GM23338 (cell line): ENCODE results near the gene SPECC1. TPM values are rescaled to one million over a fixed set of nuclear protein-coding genes. Genes with fewer than 3 reads are reported as not detected.
"Not testable (repeated sequence)": the region's sequence is repeated elsewhere in the genome, so short reads cannot be mapped to it uniquely, and the experiment has no call there.

Experiments
- ATAC-seq: fragments of 200-7000 bp; cut with Tn5 transposase; 3 replicates; pipeline ENCODE4 v1.9.1; 2020
- DNase-seq: peaks from one replicate; pipeline ENCODE4 v3.0.0-alpha.2; 2015; ENCODE audit warnings: low spot score
- H2AFZ ChIP-seq: fragments of 200-600 bp; sonication (generic); 2 replicates; pipeline ENCODE4 v1.8.0; 2016; ENCODE audit warnings: antibody characterized with exemption, mild to moderate bottlenecking, moderate library complexity
- H3F3A ChIP-seq: fragments of 200-600 bp; sonication (generic); replicated peaks from 2 replicates; pipeline ENCODE4 v1.8.0; 2017; ENCODE audit warnings: antibody characterized with exemption, mixed run types, low read depth
- H3K27ac ChIP-seq: fragments of 200-600 bp; sonication (generic); 2 replicates; pipeline ENCODE4 v1.6.1; 2016; ENCODE audit warnings: low read depth
- H3K27me3 ChIP-seq: fragments of 200-600 bp; sonication (generic); 2 replicates; pipeline ENCODE4 v1.8.0; 2016; ENCODE audit warnings: mild to moderate bottlenecking, mixed run types, moderate library complexity; ENCODE audit not compliant: insufficient read depth
- H3K36me3 ChIP-seq: fragments of 200-600 bp; sonication (generic); 2 replicates; pipeline ENCODE4 v1.8.0; 2016; ENCODE audit warnings: mild to moderate bottlenecking; ENCODE audit not compliant: insufficient read depth
- H3K4me1 ChIP-seq: fragments of 200-600 bp; sonication (generic); 2 replicates; pipeline ENCODE4 v1.8.0; 2016; ENCODE audit warnings: mild to moderate bottlenecking, moderate library complexity; ENCODE audit not compliant: insufficient read depth
- H3K4me2 ChIP-seq: fragments of 200-600 bp; sonication (generic); 2 replicates; pipeline ENCODE4 v1.7.1; 2017; ENCODE audit warnings: mixed run types
- H3K4me3 ChIP-seq: fragments of 200-600 bp; sonication (generic); 2 replicates; pipeline ENCODE4 v1.6.1; 2016; ENCODE audit warnings: mixed run types
- H3K79me2 ChIP-seq: fragments of 200-600 bp; sonication (generic); replicated peaks from 2 replicates; pipeline ENCODE4 v1.8.0; 2017; ENCODE audit warnings: mild to moderate bottlenecking; ENCODE audit not compliant: insufficient read depth
- H3K9me2 ChIP-seq: fragments of 200-600 bp; sonication (generic); 2 replicates; pipeline ENCODE4 v1.8.0; 2017; ENCODE audit not compliant: insufficient read depth
- H4K20me1 ChIP-seq: fragments of 200-600 bp; sonication (generic); replicated peaks from 2 replicates; pipeline ENCODE4 v1.8.0; 2017; ENCODE audit warnings: mild to moderate bottlenecking; ENCODE audit not compliant: insufficient read depth
- H3K27ac Mint-ChIP-seq: 2 replicates; pipeline ENCODE4 v1.8.0; 2020; ENCODE audit warnings: inconsistent platforms, mild to moderate bottlenecking, moderate library complexity, mixed read lengths
- H3K27me3 Mint-ChIP-seq: 3 replicates; pipeline ENCODE4 v1.8.0; 2022; ENCODE audit warnings: low read depth, mild to moderate bottlenecking, moderate library complexity, mixed read lengths, inconsistent platforms; ENCODE audit not compliant: insufficient read depth, poor library complexity
- H3K36me3 Mint-ChIP-seq: 3 replicates; pipeline ENCODE4 v1.8.0; 2021; ENCODE audit warnings: low read depth, mild to moderate bottlenecking, inconsistent platforms, moderate library complexity, mixed read lengths
- H3K4me1 Mint-ChIP-seq: 3 replicates; pipeline ENCODE4 v1.8.0; 2020; ENCODE audit warnings: mild to moderate bottlenecking, inconsistent platforms, mixed read lengths
- H3K4me3 Mint-ChIP-seq: 3 replicates; pipeline ENCODE4 v1.8.0; 2021; ENCODE audit warnings: moderate library complexity, mild to moderate bottlenecking, inconsistent platforms, mixed read lengths
- H3K9me3 Mint-ChIP-seq: 3 replicates; pipeline ENCODE4 v1.8.0; 2020; ENCODE audit warnings: moderate library complexity, mild to moderate bottlenecking, inconsistent platforms, mixed read lengths
- CREB1 ChIP-seq: fragments of 250-450 bp; sonication (Bioruptor Pico); IDR thresholded peaks from 2 replicates; pipeline ENCODE4 v1.5.0; 2020; ENCODE audit warnings: low read depth, mild to moderate bottlenecking, moderate library complexity
- CTCF ChIP-seq, 2 experiments: fragments of 200-600 bp in 1 of 2; sonication (generic) in 1 of 2; conservative IDR thresholded peaks; 2 replicates each; pipeline versions ENCODE4 v1.5.1 to v1.6.1; 2016 to 2017; ENCODE audit warnings: antibody characterized with exemption in 2 of 2, low read depth in 2 of 2, mild to moderate bottlenecking in 2 of 2, moderate library complexity in 1 of 2
- JUNB ChIP-seq: IDR thresholded peaks from one replicate; pipeline ENCODE4 v1.6.1; 2016; ENCODE audit warnings: antibody characterized with exemption; ENCODE audit not compliant: unreplicated experiment
- POLR2AphosphoS5 ChIP-seq: IDR thresholded peaks from 2 replicates; pipeline ENCODE4 v1.6.1; 2016; ENCODE audit warnings: antibody characterized with exemption, low read depth
- ZNF114 ChIP-seq: fragments of 250-450 bp; sonication (Bioruptor Pico); IDR thresholded peaks from 2 replicates; pipeline ENCODE4 v1.5.0; 2020; ENCODE audit warnings: mild to moderate bottlenecking, moderate library complexity
- polyA plus RNA-seq: library from polyadenylated mRNA; unstranded; fragments of >200 nt; fragmentation: Nextera tagmentation; extraction: Ambion mirVana; gene quantifications from 2 replicates; pipeline ENCODE4 v1.2.1, GENCODE V29; 2016
- total RNA-seq: library from RNA; depleted of rRNA; stranded (reverse); fragments of >200 nt; shearing (Covaris generic); gene quantifications from 2 replicates; pipeline ENCODE4 v1.2.3, GENCODE V29; 2014
- TF ChIP-seq, protein P1 (sequence below): IDR thresholded peaks from 2 replicates; pipeline ENCODE4 v1.6.1; 2016; ENCODE audit warnings: antibody characterized with exemption
- TF ChIP-seq, protein P2 (sequence below): IDR thresholded peaks from one replicate; pipeline ENCODE4 v1.6.1; 2018; ENCODE audit warnings: antibody characterized with exemption; ENCODE audit not compliant: unreplicated experiment

Gene SPECC1
- total and polyA plus RNA-seq, 2 experiments from 2014 or later: 42.6 to 101 TPM

DNA sequence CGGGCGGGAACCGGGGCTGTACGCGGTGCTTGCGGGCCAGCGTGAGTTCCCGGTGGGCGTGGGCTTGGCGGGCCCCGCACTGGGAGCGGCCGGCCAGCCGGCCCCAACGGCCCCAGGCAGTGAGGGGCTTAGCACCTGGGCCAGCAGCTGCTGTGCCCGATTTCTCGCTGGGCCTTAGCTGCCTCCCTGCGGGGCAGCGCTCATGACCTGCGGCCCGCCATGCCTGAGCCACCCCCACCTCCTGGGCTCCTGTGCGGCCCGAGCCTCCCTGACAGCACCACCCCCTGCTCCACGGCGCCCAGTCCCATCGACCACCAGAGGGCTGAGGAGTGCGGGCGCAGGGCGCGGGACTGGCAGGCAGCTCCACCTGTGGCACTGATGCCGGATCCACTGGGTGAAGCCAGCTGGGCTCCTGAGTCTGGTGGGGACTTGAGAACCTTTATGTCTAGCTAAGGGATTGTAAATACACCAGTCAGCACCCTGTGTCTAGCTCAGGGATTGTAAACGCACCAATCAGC, 7.4 kb downstream of the SPECC1 start:
- DNase-seq, H4K20me1 ChIP-seq, H3K27me3 ChIP-seq, H3K79me2 ChIP-seq, H3K9me3 Mint-ChIP-seq, H3K9me2 ChIP-seq, H3K4me1 Mint-ChIP-seq, H2AFZ ChIP-seq, H3K27ac Mint-ChIP-seq, H3K4me2 ChIP-seq, H3K27me3 Mint-ChIP-seq, H3K4me3 Mint-ChIP-seq, H3K4me1 ChIP-seq, ATAC-seq, H3K36me3 ChIP-seq, H3K27ac ChIP-seq, H3K4me3 ChIP-seq, H3K36me3 Mint-ChIP-seq, H3F3A ChIP-seq: not testable (repeated sequence)
- 0 out of 4 replicates have a peak, but pooled peaks of 1 of the 2 experiments have one; percentile 16 for TF ChIP-seq CTCF (conservative IDR thresholded peaks at IDR 0.05; ENCODE audit: low read depth in 2 of 2)

DNA sequence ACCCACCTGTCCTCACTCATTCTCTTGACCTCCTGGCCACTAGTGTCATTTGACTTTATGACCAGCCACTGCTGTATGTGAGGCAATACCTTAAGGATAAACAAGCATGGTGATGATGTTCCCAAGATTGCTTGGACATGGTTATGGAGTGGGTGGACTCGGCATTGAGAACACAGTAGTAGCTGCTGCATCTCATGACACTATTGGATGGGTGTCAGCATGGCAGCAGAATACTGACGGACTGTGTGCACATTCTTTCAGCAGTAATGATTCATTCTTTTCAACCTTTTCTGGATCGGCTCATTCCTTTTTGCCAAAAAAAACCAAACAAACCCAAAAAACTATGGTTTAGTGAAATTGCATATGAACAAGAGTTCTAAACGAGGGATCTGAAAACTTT, 13.5 kb downstream of the SPECC1 start:
- no peak for ATAC-seq
- TF ChIP-seq CTCF (conservative IDR thresholded peaks at IDR 0.05; ENCODE audit: low read depth in 2 of 2) (no peak), POLR2AphosphoS5 (no peak), JUNB (no peak), ZNF114 (CRISPR knock-in tag) (no peak), CREB1 (CRISPR knock-in tag) (no peak)
- TF ChIP-seq, protein P1, sequence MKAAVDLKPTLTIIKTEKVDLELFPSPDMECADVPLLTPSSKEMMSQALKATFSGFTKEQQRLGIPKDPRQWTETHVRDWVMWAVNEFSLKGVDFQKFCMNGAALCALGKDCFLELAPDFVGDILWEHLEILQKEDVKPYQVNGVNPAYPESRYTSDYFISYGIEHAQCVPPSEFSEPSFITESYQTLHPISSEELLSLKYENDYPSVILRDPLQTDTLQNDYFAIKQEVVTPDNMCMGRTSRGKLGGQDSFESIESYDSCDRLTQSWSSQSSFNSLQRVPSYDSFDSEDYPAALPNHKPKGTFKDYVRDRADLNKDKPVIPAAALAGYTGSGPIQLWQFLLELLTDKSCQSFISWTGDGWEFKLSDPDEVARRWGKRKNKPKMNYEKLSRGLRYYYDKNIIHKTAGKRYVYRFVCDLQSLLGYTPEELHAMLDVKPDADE: no peak
- TF ChIP-seq, protein P2, sequence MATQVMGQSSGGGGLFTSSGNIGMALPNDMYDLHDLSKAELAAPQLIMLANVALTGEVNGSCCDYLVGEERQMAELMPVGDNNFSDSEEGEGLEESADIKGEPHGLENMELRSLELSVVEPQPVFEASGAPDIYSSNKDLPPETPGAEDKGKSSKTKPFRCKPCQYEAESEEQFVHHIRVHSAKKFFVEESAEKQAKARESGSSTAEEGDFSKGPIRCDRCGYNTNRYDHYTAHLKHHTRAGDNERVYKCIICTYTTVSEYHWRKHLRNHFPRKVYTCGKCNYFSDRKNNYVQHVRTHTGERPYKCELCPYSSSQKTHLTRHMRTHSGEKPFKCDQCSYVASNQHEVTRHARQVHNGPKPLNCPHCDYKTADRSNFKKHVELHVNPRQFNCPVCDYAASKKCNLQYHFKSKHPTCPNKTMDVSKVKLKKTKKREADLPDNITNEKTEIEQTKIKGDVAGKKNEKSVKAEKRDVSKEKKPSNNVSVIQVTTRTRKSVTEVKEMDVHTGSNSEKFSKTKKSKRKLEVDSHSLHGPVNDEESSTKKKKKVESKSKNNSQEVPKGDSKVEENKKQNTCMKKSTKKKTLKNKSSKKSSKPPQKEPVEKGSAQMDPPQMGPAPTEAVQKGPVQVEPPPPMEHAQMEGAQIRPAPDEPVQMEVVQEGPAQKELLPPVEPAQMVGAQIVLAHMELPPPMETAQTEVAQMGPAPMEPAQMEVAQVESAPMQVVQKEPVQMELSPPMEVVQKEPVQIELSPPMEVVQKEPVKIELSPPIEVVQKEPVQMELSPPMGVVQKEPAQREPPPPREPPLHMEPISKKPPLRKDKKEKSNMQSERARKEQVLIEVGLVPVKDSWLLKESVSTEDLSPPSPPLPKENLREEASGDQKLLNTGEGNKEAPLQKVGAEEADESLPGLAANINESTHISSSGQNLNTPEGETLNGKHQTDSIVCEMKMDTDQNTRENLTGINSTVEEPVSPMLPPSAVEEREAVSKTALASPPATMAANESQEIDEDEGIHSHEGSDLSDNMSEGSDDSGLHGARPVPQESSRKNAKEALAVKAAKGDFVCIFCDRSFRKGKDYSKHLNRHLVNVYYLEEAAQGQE: no peak

More for the DNA sequence above, 13.5 kb downstream of the SPECC1 start:
- no peaks in the 10 kb centered on the region for H3F3A ChIP-seq
- no peak overlapping the region for H2AFZ ChIP-seq
- H3K9me3 Mint-ChIP-seq: no peaks in the 10 kb centered on the region; the same call in 2 of the 3 replicates
- no peaks in the 10 kb centered on the region for H4K20me1 ChIP-seq
- H3K4me1 Mint-ChIP-seq: no peaks in the 10 kb centered on the region
- 0 out of 2 replicates have a peak, but pooled peaks cover 3% of the 10 kb centered on the region for H3K9me2 ChIP-seq
- H3K36me3 ChIP-seq: no peaks in the 10 kb centered on the region
- H3K27me3 ChIP-seq: no peaks in the 10 kb centered on the region
- H3K36me3 Mint-ChIP-seq: peaks cover under 1% of the 10 kb centered on the region; the same call in 1 of the 3 replicates
- H3K27ac ChIP-seq: no peak overlapping the region
- no peak overlapping the region for H3K4me3 ChIP-seq
- H3K79me2 ChIP-seq: no peaks in the 10 kb centered on the region
- no peak overlapping the region for H3K4me2 ChIP-seq
- H3K27me3 Mint-ChIP-seq: no peaks in the 10 kb centered on the region
- no peak overlapping the region for H3K27ac Mint-ChIP-seq
- DNase-seq: no peak
- H3K4me3 Mint-ChIP-seq: no peak overlapping the region
- H3K4me1 ChIP-seq: no peaks in the 10 kb centered on the region
